ENCODE results near the gene IRAK2. TPM values are rescaled to one million over a fixed set of nuclear protein-coding genes. Genes with fewer than 3 reads are reported as not detected.
"Not testable (repeated sequence)": the region's sequence is repeated elsewhere in the genome, so short reads cannot be mapped to it uniquely, and the experiment has no call there.

IRAK2 gene, protein sequence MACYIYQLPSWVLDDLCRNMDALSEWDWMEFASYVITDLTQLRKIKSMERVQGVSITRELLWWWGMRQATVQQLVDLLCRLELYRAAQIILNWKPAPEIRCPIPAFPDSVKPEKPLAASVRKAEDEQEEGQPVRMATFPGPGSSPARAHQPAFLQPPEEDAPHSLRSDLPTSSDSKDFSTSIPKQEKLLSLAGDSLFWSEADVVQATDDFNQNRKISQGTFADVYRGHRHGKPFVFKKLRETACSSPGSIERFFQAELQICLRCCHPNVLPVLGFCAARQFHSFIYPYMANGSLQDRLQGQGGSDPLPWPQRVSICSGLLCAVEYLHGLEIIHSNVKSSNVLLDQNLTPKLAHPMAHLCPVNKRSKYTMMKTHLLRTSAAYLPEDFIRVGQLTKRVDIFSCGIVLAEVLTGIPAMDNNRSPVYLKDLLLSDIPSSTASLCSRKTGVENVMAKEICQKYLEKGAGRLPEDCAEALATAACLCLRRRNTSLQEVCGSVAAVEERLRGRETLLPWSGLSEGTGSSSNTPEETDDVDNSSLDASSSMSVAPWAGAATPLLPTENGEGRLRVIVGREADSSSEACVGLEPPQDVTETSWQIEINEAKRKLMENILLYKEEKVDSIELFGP
- total RNA-seq = 4.8 TPM

DNA sequence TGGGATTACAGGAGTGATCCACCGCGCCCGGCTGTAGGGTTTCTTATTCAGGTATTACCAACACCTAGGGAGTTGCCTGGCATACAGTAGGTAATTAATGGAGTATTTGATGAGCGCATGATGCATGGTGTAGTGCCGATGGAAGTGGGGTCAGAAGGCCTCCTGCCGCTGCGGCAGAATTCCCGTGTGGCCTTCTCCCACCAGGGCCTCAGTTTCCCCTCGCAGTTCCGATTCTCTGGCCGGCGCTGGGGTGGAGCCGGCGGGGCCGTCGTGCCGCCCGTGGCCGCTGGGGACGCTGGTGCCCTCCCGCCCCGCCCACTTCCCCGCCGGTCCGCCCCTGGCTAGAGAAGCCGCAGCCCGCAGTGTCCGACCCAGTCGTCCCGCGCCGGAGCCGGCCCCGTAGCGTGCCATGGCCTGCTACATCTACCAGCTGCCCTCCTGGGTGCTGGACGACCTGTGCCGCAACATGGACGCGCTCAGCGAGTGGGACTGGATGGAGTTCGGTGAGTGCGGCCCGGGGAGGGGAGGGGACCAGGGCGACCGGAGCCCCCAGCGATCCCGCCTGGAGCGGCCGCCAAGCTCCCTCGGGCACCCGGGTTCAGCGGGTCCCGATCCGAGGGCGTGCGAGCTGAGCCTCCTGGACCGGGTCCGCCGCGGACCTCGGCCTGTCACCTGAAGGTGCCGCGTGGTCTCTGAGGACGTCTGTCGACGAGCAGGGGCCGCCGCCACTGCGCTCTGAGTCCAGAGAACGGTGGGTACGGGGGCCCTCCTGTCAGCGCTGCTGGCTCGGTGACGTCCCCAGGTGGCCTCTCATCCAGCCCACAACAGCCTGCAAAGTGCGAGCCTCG is at the start of gene IRAK2:
Gene IRAK2 (plus strand): TSS at position 374 of the 848 bp plus-strand sequence. CDS start 36 bp downstream, at position 410.
- peak; percentile 45 to 54 (median 49) for DNase-seq (ENCODE audit: low read depth in 2 of 3, low spot score in 2 of 3)

DNA sequence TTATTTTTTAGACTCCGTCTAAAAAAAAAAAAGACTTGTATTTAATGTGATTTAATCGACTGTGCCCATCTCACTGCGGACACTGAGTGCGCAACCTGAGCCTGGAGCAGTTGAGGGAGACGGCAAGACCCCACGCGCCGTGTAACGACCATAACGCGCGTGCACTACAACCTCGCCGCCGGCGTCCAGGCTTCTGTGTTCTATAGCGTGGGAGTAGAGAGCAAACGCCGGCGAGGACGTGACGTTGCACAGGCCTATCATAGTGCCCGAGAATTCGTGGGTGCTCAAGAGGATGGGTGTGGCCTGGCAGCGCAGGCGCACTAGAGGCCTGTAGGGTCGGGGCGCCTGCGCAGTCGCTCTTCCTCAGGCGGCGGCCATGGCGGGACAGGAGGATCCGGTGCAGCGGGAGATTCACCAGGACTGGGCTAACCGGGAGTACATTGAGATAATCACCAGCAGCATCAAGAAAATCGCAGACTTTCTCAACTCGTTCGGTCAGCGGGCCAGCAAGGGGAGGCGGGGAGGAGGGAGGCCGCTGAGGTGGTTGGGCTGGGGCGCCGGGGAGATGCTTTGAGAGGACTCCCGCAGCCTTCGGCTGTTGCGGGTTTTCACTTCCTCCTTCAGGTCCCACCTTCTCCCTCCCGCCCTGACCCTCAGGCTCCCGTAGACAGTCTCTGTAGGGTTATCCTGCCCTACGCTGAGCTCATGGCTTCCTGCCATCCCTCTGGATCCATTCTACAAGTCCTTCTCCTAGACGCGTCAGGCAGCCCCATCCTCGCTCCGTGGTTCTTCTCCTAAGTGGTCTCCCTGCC is 49.2 kb upstream of the IRAK2 start, which contains the start of gene BRK1:
Gene BRK1 (plus strand): TSS at position 350 of the 812 bp plus-strand sequence. CDS start 27 bp downstream, at position 377.
- DNase-seq (ENCODE audit: low read depth in 2 of 3, low spot score in 2 of 3) = peak; percentile 89 to 98 (median 95)

DNA sequence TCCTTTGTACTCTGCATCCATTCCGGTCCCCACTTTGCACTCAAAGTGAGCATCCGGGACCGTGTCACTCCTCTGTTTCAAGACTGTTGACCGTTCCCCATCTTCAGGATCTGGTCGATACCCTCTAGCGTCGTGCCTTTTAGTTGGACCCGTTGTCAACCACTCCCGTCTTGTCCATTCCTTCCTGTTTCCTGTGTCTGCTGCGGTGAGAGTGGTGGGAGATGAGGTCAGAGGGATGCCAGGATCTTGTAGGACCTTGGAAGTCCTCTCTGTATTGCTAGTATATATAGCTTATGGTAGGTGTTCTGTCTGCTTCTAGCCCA is 48.6 kb upstream of the IRAK2 start:
- peak in 1 of 3 donors; percentile 24 for DNase-seq (ENCODE audit: low read depth in 2 of 3, low spot score in 2 of 3)

DNA sequence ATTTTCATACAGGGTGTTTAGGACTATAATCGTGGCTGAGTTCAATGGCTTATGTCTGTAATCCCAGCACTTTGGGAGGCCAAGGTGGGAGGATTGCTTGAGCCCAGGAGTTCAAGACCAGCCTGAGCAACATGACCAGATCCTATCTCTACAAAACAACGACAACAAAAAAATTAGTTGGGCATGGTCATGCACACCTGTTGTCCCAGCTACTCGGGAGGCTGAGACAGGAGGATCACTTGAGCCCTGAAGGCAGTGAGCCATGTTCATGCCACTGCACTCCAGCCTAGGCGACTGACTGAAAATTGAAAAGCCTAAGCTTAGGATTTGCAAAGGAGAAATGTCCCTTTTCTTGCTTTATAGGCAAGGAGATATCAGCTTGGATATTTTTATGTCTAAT is 47.8 kb upstream of the IRAK2 start:
- DNase-seq (ENCODE audit: low read depth in 2 of 3, low spot score in 2 of 3) = no peak

DNA sequence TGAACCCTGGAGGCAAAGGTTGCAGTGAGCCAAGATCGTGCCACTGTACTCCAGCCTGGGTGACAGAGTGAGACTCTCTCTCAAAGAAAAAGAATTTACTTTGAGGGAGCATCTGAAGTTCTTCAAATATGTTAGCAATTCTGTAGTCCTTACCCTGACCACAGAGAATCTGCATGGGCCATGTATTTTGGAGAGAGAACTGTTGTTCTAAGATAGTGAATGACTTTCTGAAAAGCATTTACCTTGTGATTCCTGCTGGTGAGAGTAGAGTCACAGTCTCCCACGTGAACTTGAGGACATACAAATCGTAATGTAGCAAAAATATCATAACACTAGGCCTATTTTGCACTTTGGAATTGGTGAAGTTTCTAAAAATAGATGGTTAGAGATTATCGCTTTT is 45.3 kb upstream of the IRAK2 start:
- no peak for DNase-seq (ENCODE audit: low read depth in 2 of 3, low spot score in 2 of 3)

DNA sequence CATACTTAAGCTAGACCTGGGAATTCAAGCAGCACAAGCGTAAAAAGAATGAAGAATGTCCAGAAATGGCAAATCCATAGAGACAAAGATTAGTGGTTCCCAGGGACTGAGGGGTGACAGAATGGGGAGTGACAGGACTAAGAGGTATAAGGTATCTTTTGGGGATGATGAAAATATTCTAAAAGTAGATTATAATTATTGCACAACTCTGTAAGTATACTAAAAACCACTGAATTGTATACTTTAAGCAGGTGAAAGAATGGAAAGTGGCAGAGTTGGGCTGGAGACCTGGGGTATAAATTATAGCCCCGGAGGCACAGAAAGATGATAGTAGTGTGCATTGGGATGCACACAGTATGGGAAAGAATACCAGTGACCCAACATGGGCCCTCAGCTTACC is 43.7 kb upstream of the IRAK2 start:
- DNase-seq (ENCODE audit: low read depth in 2 of 3, low spot score in 2 of 3) = no peak

DNA sequence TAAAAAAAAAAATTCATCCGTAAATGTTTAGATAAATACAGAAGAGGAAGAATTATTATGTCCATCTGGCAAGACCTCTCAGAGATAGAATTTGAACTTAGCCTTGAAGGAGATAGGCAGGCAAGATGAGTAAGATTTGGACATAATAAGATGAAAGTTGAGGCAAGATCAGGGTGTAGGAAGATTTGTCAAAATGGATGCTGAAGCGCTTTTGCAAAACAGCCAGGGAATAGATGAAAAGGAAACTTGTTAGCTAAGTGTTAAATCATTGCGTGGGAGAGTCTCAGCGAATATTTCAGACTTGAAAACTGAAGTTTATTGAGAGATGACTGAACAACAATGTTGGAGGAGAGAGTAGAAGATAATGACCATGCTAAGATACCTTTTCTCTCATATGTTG is 42.0 kb upstream of the IRAK2 start:
- DNase-seq (ENCODE audit: low read depth in 2 of 3, low spot score in 2 of 3) = no peak

DNA sequence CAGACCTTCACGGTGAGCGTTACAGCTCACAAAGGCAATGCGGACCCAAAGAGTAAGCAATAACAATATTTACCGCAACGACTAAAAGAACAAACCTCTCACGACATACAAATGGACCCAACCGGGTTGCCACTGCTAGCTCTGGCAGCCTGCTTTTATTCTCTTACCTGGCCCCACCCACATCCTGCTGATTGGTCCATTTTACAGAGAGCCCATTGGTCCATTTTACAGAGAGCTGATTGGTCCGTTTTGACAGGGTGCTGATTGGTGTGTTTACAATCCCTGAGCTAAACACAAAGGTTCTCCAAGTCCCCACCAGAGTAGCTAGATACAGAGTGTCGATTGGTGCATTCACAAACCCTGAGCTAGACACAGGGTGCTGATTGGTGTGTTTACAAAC is 28.8 kb upstream of the IRAK2 start:
- DNase-seq (ENCODE audit: low read depth in 2 of 3, low spot score in 2 of 3) = not testable (repeated sequence)

DNA sequence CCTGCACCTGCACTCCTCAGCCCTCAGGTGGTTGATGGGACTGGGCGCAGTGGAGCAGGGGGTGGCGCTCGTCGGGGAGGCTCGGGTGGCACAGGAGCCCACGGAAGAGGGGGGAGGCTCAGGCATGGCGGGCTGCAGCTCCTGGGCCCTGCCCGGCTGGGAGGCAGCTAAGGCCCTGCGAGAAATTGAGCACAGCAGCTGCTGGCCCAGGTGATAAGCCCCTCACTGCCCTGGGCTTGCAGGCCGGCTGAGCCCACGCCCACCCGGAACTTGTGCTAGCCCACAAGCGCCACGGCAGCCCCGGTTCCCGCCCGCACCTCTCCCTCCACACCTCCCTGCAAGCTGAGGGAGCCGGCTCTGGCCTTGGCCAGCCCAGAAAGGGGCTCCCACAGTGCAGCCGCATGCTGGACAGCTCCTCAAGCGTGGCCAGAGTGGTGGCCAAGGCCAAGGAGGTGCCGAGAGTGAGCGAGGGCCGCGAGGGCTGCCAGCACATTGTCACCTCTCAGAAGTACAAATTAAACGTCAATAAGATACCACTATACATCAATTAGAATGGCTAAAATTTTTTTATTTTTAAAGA is 28.2 kb upstream of the IRAK2 start:
- no peak for DNase-seq (ENCODE audit: low read depth in 2 of 3, low spot score in 2 of 3)

DNA sequence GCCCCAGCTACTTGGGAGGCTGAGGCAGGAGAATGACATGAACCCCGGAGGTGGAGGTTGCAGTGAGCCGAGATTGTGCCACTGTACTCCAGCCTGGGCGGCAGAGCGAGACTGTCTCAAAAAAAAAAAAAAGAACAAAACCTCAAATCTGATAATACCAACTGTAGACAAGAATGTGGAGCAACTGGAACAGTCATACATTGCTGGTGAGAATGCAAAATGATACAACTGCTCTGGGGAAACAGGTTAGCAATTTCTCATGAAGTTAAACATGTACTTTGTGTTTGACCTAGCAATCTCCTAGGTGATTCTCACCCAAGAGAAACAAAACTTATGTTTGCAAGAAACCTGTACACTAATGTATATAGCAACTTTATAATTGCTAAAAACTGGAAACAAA is 27.5 kb upstream of the IRAK2 start:
- no peak for DNase-seq (ENCODE audit: low read depth in 2 of 3, low spot score in 2 of 3)

DNA sequence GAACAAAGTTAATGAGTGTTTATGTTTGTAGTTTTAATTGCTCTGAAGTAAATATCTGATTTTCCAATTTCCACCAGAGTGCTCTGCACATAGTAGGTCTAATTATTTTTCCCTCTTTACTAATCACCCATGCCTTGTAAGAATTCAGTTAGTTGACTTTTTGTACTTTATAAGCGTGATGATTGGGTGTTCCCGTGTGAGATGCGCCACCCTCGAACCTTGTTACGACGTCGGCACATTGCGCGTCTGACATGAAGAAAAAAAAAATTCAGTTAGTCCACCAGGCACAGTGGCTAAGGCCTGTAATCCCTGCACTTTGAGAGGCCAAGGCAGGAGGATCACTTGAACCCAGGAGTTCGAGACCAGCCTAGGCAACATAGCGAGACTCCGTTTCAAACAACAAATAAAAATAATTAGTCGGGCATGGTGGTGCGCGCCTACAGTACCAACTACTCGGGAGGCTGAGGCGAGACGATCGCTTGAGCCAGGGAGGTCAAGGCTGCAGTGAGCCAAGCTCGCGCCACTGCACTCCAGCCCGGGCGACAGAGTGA is 23.6 kb upstream of the IRAK2 start:
- DNase-seq (ENCODE audit: low read depth in 2 of 3, low spot score in 2 of 3) = no peak

DNA sequence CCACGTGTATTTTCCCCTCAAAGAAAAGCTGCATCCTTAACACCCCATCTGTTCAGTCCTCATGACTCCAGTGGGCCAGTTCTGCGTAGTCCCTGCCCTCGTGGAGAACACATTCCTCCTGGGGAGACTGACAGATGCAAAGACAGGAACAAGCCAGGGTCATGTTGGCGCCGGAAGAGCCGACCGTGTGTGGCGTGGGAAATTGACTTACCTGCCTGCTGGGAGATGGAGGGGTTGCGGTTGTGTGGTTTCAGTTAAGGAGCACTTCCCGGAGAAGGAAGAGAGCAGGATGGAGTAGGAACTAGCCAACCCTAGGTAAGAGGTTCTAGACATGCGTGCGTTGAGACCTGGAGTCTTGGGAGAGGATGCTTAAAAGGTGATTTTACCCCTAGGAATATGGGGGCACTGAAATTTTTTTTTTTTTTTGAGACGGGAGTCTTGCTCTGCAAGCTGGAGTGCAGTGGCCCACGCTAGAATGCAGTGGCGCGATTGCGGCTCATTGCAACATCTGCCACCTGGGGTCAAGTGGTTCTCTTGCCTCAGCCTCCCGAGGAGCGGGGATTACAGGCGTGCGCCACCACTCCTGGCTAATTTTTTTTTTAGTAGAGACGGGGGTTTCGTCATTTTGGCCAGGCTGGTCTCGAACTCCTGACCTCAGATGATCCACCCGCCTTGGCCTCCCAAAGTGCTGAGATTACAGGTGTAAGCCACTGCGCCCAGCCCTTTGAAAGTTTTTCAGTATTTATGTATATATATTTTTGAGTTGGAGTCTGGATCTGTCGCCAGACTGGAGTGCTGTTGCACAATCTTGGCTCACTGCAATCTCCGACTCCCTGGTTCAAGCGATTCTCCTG is 21.8 kb upstream of the IRAK2 start:
- no peak for DNase-seq (ENCODE audit: low read depth in 2 of 3, low spot score in 2 of 3)

DNA sequence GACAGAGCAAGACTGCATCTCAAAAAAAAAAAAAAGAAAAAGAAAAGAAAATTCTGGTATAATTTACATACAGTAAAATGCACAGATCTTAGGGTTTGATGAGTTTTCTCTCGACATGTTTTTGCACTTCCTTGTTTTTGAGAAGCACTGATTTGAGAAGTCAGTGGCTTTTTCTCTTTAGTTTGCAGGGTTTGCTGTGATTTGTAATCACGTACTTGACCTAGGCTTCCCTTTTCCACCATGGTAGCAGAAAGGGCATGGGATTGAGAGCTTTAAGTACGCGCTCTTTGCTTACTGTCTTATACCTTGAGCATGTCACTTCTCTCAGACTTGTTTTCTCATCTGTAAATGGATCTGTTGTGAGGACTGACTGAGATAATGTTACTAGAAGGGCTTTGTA is 19.0 kb upstream of the IRAK2 start:
- no peak for DNase-seq (ENCODE audit: low read depth in 2 of 3, low spot score in 2 of 3)

DNA sequence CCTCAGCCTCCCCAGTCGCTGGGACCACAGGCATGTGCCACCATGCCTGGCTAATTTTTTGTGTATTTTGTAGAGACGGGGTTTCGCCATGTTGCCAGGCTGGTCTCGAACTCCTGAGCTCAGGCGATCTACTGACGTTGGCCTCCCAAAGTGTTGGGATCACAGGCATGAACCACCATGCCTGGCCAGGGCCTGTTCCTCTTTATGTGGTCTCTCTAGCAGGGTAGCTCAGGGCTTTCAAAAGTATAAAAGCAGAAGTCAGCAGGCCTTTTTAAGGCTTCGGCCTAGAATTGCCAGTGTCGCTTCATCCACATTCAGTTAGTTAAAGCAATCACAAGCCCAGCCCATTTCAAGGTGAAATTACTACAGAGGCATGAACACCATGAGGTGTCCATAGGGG is 15.5 kb upstream of the IRAK2 start:
- DNase-seq (ENCODE audit: low read depth in 2 of 3, low spot score in 2 of 3) = no peak

DNA sequence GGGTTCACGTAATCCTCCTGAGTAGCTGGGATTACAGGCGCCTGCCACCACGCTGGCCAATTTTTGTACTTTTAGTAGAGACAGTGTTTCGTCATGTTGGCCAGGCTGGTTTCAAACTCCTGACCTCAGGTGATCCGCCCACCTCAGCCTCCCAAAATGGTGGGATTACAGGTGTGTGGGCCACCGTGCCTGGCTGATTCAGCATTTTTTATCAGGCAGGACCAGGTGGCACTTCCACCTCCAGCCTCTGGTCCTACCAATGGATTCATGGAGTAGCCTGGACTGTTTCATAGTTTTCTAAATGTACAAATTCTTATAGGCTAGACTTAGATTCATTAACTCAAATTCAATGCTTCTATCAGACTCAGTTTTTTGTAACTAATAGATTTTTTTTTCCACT is 13.7 kb upstream of the IRAK2 start:
- no peak for DNase-seq (ENCODE audit: low read depth in 2 of 3, low spot score in 2 of 3)

DNA sequence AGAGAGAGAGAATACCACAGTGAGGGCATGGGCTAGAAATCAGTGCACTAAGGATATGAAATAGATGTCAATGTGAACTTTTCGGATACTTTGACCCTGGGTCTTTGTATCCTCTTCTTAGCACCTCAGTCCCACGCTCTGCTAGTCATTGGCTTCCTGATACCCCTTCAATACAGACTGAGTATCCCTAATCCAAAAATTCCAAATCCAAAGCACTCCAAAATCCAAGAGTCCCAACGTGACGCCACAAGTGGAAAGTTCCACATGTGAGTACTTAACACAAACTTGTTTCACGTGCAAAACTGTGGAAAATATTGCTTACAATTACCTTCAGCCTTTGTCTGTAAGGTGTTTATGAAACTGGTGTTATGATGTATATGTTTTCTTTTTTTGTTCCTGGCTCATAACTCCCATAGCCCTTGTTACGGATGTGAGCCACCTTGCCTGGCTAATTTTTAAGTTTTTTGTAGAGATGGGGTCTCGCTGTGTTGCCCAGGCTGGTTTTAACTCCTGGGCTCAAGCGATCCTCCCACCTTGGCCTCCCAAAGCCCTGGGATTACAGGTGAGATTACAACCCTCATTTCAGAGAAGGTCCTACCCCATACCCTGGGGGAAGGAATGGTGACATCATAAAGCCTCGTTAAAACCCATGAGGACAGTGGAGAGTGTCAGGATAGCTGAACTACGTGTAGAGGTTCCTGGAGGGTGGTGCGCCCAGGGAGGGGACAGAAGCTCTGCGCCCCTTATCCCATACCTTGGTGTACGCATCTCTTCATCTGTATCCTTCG is 10.2 kb upstream of the IRAK2 start:
- DNase-seq (ENCODE audit: low read depth in 2 of 3, low spot score in 2 of 3) = no peak

DNA sequence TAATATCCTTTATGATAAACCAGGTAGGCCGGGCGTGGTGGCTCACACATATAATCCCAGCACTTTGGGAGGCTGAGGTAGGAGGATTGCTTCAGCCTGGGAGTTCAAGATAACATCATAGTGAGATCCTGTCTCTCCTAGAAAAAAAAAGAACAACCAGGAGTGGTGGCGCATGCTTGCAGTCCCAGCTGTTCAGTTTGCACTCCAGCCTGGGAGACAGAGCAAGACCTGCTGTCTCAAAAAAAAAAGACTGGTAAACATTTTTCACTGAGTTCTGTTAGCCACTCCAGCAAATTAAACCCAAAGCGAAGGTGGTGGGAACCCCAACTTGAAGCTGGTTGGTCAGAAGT is 9.6 kb upstream of the IRAK2 start:
- no peak for DNase-seq (ENCODE audit: low read depth in 2 of 3, low spot score in 2 of 3)

DNA sequence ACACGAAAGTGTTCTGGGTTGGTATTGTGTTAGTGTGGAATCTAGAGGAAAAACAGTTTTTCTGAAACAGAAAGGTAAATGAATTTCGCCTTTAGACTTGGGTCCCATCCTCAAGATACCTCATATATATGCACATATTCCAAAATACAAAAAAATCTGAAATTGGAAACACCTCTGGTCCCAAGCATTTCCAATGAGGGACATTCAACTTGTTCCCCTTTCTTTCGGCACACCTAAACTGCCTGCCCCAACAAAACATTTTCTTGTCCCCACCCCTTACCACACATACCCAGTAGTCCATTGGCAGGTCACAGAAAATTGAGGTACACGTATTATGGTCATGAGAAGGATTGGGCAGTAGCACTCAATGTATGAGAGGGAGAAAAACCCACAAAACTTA is 9.1 kb upstream of the IRAK2 start:
- DNase-seq (ENCODE audit: low read depth in 2 of 3, low spot score in 2 of 3) = no peak

Measured in hematopoietic multipotent progenitor cell (in vitro differentiated cells).